Stimulated activated effector memory CD8-positive, alpha-beta T cell treated with anti-CD3 and anti-CD28 coated beads, Interleukin-12 subunit alpha, Interleukin-12 subunit beta, amount 100 ng/mL, for 72 hours (primary cell): ENCODE data around the gene UBE2E2.
A peak's percentile ranks its signal among the peaks of the same experiment; 100 is the strongest.

Experiments used
- ATAC-seq: fragments of 150-1000 bp; cut with Tn5 transposase; 2 replicates; pipeline ENCODE4 v1.10.0; 2021
- DNase-seq, 2 donors: peaks; one replicate each; pipeline ENCODE4 v3.0.0; 2021 to 2022; ENCODE audit warnings: low spot score in 2 of 2
- H3K27ac Mint-ChIP-seq: one replicate; pipeline ENCODE4 v1.8.0; 2022; ENCODE audit warnings: mild to moderate bottlenecking, mixed read lengths
- H3K36me3 Mint-ChIP-seq: one replicate; pipeline ENCODE4 v1.8.0; 2022; ENCODE audit warnings: mild to moderate bottlenecking, mixed read lengths
- H3K4me1 Mint-ChIP-seq: one replicate; pipeline ENCODE4 v1.8.0; 2022; ENCODE audit warnings: mixed read lengths
- H3K4me3 Mint-ChIP-seq: one replicate; pipeline ENCODE4 v1.8.0; 2022; ENCODE audit warnings: mild to moderate bottlenecking, mixed read lengths
- H3K9me3 Mint-ChIP-seq: one replicate; pipeline ENCODE4 v1.8.0; 2022; ENCODE audit warnings: mixed read lengths

UBE2E2 gene

GRCh38 chr3:23519314-23520208, 316.4 kb downstream of the UBE2E2 start:
- Mint-ChIP-seq H3K4me3 (no peak overlapping the region), H3K4me1 (no peaks in the 10 kb centered on the region), H3K9me3 (no peaks in the 10 kb centered on the region), H3K36me3 (no peaks in the 10 kb centered on the region), H3K27ac (no peak overlapping the region)
- DNase-seq (no peak), ATAC-seq (no peak)

DNA sequence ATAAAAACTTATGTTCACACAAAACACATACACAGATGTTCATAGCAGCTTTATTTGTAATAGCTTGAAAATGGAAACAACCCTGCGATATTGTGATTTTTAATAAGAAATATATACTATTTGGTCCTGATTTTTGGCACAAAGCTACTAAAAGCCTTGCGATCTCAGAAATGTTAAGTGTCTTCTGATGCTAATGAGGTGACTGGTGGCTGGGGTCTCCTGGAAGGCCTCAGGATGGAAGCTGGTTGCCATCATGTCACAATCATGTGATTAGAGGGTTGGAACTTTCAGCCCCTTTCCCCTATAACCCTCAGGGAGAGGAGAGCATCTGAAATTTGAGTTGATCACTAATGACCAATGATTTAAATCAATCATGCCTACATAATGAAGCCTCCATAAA, 324.2 kb downstream of the UBE2E2 start:
- H3K9me3 Mint-ChIP-seq: no peaks in the 10 kb centered on the region
- no peak overlapping the region for H3K27ac Mint-ChIP-seq
- H3K36me3 Mint-ChIP-seq: no peaks in the 10 kb centered on the region
- DNase-seq: no peak
- no peak overlapping the region for H3K4me3 Mint-ChIP-seq
- ATAC-seq: no peak
- H3K4me1 Mint-ChIP-seq: no peaks in the 10 kb centered on the region

- Mint-ChIP-seq H3K4me1 (no peaks in the 10 kb centered on the region), H3K9me3 (no peaks in the 10 kb centered on the region), H3K4me3 (no peak overlapping the region), H3K36me3 (no peaks in the 10 kb centered on the region), H3K27ac (no peak overlapping the region)
- no peak for ATAC-seq
- DNase-seq: no peak
Measured at GRCh38 chr3:23533596-23533995, 330.5 kb downstream of the UBE2E2 start.

DNA sequence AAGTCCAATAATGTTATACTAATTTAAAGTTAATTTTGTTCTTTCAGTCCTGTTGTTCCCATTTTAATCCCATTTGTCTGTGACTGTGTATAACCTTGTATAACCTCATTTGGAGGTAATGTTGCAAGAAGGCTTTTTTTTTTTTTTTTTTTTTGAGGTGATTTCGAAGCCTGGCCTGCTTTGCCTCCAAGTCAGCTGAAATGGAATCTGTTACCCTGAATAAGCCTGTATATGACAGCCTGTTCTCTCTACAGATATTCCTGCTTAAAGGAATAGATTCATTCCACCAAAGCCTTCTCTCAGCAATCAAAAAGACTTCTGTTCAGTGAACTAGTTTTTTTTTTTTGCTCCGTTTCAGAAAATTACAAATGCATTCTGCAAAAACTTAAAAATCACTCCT, 330.9 kb downstream of the UBE2E2 start:
- H3K9me3 Mint-ChIP-seq: no peaks in the 10 kb centered on the region
- no peaks in the 10 kb centered on the region for H3K4me1 Mint-ChIP-seq
- DNase-seq (no peak), ATAC-seq (no peak)
- H3K4me3 Mint-ChIP-seq: no peak overlapping the region
- no peak overlapping the region for H3K27ac Mint-ChIP-seq
- no peaks in the 10 kb centered on the region for H3K36me3 Mint-ChIP-seq

GRCh38 chr3:23537101-23537551, 334.0 kb downstream of the UBE2E2 start:
- no peak for ATAC-seq
- Mint-ChIP-seq H3K4me3 (no peak overlapping the region), H3K36me3 (no peaks in the 10 kb centered on the region), H3K4me1 (no peaks in the 10 kb centered on the region), H3K27ac (no peak overlapping the region), H3K9me3 (no peaks in the 10 kb centered on the region)
- no peak for DNase-seq

GRCh38 chr3:23539185-23539584, 336.1 kb downstream of the UBE2E2 start:
- no peak for DNase-seq
- H3K9me3 Mint-ChIP-seq: no peaks in the 10 kb centered on the region
- no peak overlapping the region for H3K27ac Mint-ChIP-seq
- H3K36me3 Mint-ChIP-seq: no peaks in the 10 kb centered on the region
- H3K4me3 Mint-ChIP-seq: no peak overlapping the region
- ATAC-seq: no peak
- no peaks in the 10 kb centered on the region for H3K4me1 Mint-ChIP-seq

DNA sequence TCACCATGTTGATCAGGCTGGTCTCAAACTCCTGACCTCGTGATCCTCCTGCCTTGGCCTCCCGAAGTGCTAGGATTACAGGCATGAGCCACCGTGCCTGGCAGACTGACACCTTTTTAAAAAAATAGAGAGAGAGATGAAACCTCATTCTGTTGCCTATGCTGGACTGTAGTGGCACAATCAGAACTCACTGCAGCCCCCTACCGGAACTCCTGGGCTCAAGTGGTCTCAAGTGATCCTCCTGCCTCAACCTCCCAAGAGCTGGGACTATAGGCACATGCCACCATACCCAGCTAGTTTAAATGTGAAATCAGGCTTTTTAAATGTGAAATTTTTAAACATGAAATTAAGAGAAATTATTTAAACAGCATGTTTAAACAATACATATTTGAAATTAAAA, 337.5 kb downstream of the UBE2E2 start:
- H3K4me1 Mint-ChIP-seq: no peaks in the 10 kb centered on the region
- no peaks in the 10 kb centered on the region for H3K9me3 Mint-ChIP-seq
- H3K36me3 Mint-ChIP-seq: no peaks in the 10 kb centered on the region
- ATAC-seq (no peak), DNase-seq (no peak)
- no peak overlapping the region for H3K4me3 Mint-ChIP-seq
- no peak overlapping the region for H3K27ac Mint-ChIP-seq

DNA sequence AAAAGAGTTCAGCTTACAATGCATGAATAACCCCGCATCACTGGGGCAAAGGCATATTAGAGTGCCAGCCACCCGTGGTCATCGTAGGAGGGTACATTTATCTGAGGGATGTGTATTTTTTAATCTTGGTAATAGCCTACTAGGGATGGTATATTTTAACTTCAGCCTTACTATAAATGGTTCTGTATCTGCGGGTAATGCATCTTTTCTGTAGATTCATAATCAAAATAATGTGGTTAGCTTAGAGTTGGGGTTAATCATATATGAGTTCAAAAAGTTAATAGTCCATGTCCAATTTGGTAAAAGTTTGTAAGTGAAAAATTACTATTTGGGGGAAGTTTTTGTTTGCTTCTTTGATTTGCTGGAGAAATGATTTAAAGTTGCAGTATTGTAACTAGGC, 339.0 kb downstream of the UBE2E2 start:
- no peaks in the 10 kb centered on the region for H3K4me1 Mint-ChIP-seq
- H3K36me3 Mint-ChIP-seq: no peaks in the 10 kb centered on the region
- H3K9me3 Mint-ChIP-seq: no peaks in the 10 kb centered on the region
- DNase-seq (no peak), ATAC-seq (no peak)
- H3K4me3 Mint-ChIP-seq: no peak overlapping the region
- no peak overlapping the region for H3K27ac Mint-ChIP-seq

GRCh38 chr3:23546181-23546580, 343.1 kb downstream of the UBE2E2 start:
- Mint-ChIP-seq H3K27ac (no peak overlapping the region), H3K4me1 (no peaks in the 10 kb centered on the region), H3K36me3 (no peaks in the 10 kb centered on the region), H3K4me3 (no peak overlapping the region), H3K9me3 (no peaks in the 10 kb centered on the region)
- DNase-seq (no peak), ATAC-seq (no peak)

- Mint-ChIP-seq H3K36me3 (no peaks in the 10 kb centered on the region), H3K4me3 (no peak overlapping the region), H3K9me3 (no peaks in the 10 kb centered on the region), H3K27ac (no peak overlapping the region), H3K4me1 (no peaks in the 10 kb centered on the region)
- DNase-seq: no peak
- ATAC-seq: peak; percentile 28
Measured at GRCh38 chr3:23547905-23548650, 345.0 kb downstream of the UBE2E2 start.

GRCh38 chr3:23548706-23549105, 345.6 kb downstream of the UBE2E2 start:
- no peak overlapping the region for H3K27ac Mint-ChIP-seq
- ATAC-seq (no peak), DNase-seq (no peak)
- no peaks in the 10 kb centered on the region for H3K4me1 Mint-ChIP-seq
- H3K36me3 Mint-ChIP-seq: no peaks in the 10 kb centered on the region
- H3K9me3 Mint-ChIP-seq: no peaks in the 10 kb centered on the region
- H3K4me3 Mint-ChIP-seq: no peak overlapping the region

DNA sequence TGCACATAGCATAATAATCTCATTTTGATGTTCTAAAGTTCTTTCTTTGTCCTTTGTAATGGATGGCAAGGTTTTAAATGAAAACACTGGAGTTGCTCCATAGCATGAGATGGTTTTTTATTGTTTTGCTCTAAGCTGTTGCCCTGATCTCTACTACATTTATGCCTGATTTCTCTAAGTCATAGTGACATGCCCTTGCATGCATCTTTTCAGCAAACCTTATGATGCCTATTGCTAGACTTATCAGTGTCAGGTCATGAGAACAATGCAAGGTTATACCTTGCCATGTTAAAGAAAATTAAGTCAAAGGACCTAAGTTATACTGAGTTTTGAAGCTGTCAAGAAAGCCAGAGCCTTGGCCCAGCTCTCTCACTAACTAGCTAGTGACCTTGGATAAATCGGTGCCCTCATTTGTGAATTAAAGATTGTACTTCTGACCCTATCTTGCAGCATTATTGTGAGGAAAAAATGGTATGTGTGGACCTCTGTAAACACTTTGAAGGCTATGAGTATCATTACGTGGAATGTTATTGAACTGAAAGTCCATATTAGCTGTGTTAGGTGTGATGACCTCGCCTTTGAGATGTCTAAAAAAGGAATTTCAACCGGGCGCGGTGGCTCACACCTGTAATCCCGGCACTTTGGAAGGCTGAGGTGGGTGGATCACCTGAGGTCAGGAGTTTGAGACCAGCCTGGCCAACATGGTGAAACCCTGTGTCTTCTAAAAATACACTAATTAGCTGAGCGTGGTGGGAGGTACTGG, 346.2 kb downstream of the UBE2E2 start:
- no peaks in the 10 kb centered on the region for H3K9me3 Mint-ChIP-seq
- DNase-seq: no peak
- ATAC-seq: no peak
- no peak overlapping the region for H3K27ac Mint-ChIP-seq
- H3K4me3 Mint-ChIP-seq: no peak overlapping the region
- H3K4me1 Mint-ChIP-seq: no peaks in the 10 kb centered on the region
- H3K36me3 Mint-ChIP-seq: no peaks in the 10 kb centered on the region

DNA sequence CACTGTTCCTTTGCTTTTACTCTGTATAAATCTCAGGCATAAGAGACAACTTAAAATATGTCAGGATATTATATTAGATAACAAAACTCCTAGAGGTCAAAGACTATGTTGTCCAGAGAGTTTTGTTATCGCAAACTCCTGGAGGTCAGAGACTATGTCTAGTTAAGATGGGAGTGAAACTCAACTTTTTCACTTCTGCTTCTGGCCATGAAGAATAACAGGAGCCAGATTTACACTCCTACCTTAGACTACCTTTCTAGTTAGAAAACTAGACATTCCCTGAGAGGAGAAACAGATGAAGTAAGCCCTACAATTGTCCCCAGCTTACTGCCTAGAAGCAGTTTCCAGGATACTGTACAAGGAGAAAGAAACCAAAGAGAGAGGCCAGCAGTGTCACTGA, 347.3 kb downstream of the UBE2E2 start:
- no peaks in the 10 kb centered on the region for H3K36me3 Mint-ChIP-seq
- DNase-seq (no peak), ATAC-seq (no peak)
- H3K9me3 Mint-ChIP-seq: no peaks in the 10 kb centered on the region
- no peaks in the 10 kb centered on the region for H3K4me1 Mint-ChIP-seq
- H3K27ac Mint-ChIP-seq: no peak overlapping the region
- no peak overlapping the region for H3K4me3 Mint-ChIP-seq

GRCh38 chr3:23552506-23552905, 349.4 kb downstream of the UBE2E2 start:
- no peaks in the 10 kb centered on the region for H3K9me3 Mint-ChIP-seq
- no peak for ATAC-seq
- DNase-seq: no peak
- H3K36me3 Mint-ChIP-seq: no peaks in the 10 kb centered on the region
- no peak overlapping the region for H3K27ac Mint-ChIP-seq
- H3K4me1 Mint-ChIP-seq: no peaks in the 10 kb centered on the region
- H3K4me3 Mint-ChIP-seq: no peak overlapping the region

DNA sequence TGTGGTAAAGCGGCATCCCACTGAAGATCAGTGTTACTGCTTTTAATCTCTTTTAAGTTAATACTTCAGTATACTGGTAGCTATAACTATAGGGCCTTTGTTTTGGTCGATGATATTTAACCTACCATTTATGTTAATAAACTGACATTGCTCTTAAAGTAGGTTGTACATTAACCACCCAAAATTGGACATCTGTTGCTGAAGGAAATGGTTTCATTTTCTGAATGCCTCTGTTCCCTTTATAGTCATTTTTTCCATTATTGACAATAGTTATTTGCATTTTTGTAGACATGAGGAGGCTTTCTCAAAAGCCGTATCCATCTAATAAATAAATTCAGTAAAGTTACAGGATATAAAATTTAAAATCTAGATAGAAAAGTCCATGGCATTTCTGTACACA, 350.2 kb downstream of the UBE2E2 start:
- peaks cover 2% of the 10 kb centered on the region for H3K9me3 Mint-ChIP-seq

More for the DNA sequence above, 350.2 kb downstream of the UBE2E2 start:
- no peaks in the 10 kb centered on the region for H3K36me3 Mint-ChIP-seq
- H3K4me3 Mint-ChIP-seq: no peak overlapping the region
- ATAC-seq: no peak
- no peaks in the 10 kb centered on the region for H3K4me1 Mint-ChIP-seq
- DNase-seq: no peak
- H3K27ac Mint-ChIP-seq: no peak overlapping the region
